HG03457 (cell line): ENCODE data around the gene VAPA.

ENCODE experiments used
- ATAC-seq: cut with Tn5 transposase; IDR thresholded peaks from one replicate; pipeline ENCODE4 v1.9.1; 2021; ENCODE audit warnings: moderate number of reproducible peaks; ENCODE audit not compliant: unreplicated experiment

Gene VAPA

DNA sequence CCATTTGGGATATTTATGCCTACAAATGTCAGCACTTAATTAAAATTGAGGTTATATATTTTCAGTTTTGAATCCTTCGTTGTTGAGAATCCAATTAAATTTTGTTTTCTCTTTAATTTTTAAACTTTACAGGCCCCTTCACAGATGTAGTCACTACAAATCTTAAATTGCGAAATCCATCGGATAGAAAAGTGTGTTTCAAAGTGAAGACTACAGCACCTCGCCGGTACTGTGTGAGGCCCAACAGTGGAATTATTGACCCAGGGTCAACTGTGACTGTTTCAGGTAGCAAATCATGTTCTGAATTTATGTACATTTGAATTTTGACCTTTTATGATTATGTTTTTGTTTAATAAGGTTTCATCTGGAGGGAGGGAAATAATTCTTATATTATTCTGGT is 17.9 kb downstream of the VAPA start:
- no peak for ATAC-seq

DNA sequence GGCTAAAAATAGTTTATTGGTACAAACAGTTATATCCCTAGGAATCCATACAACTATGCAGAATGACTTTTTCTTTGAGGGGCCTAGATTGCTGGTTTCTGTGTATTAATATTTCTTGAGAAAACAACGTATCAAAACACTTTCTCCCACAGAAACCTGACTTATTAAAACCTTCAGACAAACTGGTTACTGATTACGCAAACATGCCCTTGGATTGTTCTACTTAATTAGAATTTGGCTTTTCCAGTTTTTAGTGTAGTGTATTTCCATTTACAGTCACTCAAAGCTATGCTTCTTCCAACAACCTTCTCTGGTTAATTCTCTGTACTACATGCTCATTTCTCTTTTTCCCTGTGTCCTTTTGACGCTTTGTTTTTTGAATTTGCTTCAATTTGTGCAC is 20.0 kb downstream of the VAPA start:
- ATAC-seq, result no peak

- no peak for ATAC-seq
Measured at GRCh38 chr18:9934274-9934673, 20.5 kb downstream of the VAPA start.

- ATAC-seq, result no peak
Measured at GRCh38 chr18:9941103-9941502, 27.3 kb downstream of the VAPA start.

DNA sequence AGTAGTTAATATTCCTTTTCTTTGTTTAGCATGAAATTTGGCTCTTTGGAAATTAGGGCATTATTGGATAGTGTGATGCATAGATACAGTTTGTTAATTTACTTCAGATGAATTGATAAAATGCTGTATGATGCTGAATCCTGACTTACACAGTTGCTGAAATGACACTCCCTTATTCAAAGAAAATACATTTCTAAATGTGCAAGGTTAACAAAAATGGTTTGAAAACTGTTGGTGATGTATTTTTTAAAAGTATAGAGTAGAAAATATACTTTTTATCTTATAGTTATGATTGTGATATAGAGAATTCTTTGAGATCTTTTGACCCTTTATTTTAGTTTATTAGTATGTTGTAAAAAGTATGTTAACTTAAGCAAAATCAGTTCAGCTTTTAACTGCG is 27.8 kb downstream of the VAPA start:
- no peak for ATAC-seq

DNA sequence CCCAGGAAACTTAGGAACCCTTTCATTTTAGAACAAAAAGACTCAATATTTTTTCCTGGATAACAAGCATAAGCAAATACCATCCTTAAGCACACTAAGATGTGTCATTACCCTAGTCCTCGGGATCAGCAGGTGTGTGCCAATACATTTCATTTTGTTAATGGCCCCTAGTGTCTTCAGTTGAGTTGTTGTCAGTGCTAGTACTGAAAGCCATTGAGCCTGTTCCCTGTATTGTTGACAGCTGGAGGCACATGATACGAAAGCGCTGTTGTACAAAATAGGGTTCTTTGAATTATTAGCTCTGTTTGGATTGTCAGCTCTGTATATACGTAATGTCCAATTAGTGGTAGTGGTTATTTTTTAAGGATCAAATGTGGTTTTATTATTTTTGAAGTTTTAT is 29.5 kb downstream of the VAPA start:
- ATAC-seq, result no peak

DNA sequence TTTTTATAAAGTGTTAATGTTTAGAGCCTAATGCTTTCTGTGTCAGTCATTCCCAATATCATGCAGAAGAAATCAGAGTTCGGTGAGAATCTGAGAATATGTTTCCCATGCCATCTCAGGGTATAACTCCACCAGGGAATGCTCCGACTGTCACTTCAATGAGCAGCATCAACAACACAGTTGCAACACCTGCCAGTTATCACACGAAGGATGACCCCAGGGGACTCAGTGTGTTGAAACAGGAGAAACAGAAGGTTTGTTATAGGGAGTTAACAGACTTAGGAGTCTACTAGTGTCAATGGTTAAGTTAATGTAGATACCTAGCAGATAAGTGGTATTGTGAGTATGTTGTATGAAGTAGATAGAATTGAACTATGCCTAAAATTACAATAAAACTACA is 31.0 kb downstream of the VAPA start:
- ATAC-seq, result no peak

- no peak for ATAC-seq
Measured at GRCh38 chr18:9946831-9947230, 33.0 kb downstream of the VAPA start.

DNA sequence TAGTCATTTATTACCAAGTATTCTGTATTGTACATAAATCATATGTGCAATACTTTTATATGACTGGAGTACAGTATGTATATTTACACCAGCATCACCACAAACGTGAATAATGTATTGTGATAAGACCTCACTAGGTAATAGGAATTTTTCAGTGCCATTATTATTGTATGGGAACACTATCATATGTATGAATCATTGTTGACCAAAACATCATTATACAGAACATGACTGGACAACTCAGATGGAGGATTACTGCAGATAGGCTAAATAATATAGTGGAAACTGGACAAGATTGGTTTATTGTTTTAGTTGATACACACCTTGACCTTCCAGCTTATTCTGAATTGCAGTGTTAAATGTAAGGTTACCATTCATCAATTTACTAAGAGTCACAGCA is 33.4 kb downstream of the VAPA start:
- no peak for ATAC-seq

DNA sequence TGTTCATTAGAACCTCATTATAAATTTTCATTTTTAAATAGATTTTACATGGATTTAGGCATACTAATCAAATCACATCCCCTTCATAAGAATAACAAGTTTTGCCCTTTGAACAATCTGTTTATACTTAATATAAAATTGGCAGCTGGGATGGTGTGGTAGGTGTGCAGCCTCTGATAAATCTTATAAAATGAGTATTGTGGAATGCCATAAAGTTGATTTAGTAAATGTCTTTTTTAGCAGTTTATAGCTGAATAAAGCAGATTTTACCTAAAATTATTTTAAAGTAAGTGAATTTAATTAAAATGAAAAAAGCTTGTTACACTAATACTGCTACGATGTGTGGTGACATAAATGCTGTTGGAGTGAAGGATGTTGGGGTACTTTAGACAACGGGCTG is 35.5 kb downstream of the VAPA start:
- ATAC-seq, result no peak

GRCh38 chr18:9949861-9950260 is 36.0 kb downstream of the VAPA start:
- ATAC-seq, result no peak

GRCh38 chr18:9950289-9951016 is 36.6 kb downstream of the VAPA start:
- no peak for ATAC-seq

GRCh38 chr18:9951022-9951859 is 37.4 kb downstream of the VAPA start:
- no peak for ATAC-seq

DNA sequence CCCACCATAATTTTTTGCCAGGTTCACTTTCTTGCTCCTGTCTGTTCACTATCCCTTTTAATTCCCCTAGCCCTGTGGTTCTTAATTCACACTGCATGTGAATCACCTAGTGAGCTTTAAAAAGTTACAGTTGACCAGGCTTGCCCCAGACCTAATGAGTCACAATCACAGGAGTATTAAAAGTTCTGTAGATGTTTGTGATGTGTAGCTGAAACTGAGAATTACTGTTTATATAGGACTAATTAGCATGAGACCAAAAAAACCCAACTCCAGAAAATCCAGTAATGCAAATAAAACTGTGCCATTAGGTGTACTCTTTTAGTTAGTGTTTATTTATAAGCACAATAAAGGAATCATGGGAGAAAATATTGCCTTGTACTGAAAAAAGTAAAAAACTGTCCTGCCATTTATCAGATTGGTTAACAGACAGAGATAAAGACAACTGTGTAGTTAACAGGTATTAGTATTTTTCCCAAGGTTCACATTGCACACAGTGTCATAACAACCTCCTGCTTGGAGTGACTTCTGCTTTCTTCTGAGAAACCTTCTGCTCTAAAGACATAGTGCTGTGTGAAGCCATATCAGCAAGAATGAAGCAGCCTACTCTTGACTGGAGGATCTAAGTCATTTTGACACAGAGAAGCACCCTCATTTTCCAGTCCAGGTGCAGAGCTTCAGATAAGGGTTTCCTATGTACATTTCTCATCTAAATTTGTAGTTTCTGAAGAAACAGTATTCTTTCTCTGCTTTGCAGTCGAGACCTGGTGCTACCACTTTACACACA is 39.0 kb downstream of the VAPA start:
- no peak for ATAC-seq

DNA sequence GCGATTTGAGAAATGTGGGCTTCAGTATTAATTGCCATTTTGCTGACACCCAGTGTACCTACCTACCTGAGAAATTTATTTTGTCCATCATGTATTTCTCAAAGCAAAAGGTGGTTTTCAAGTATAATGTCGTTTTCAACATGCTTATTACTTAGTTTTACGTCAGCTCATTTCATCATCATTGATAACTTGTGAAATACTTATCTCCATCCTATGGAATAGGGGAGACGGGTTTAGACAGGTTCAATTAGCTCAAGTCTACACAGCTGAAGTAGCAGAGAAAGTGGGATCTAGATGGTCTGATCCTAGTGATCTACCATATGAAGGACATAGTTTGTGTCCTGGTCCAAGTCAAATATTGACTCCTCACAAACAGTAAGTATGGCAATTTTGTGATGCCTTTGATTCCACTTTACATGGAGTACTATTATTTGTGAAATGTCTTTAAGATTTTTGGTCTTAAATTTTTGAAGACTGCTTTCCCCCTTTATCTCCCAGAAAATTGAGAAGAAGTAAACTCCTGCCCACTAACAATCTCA is 45.1 kb downstream of the VAPA start:
- ATAC-seq, result no peak

- ATAC-seq, result no peak
Measured at GRCh38 chr18:9959564-9959963, 45.7 kb downstream of the VAPA start.

DNA sequence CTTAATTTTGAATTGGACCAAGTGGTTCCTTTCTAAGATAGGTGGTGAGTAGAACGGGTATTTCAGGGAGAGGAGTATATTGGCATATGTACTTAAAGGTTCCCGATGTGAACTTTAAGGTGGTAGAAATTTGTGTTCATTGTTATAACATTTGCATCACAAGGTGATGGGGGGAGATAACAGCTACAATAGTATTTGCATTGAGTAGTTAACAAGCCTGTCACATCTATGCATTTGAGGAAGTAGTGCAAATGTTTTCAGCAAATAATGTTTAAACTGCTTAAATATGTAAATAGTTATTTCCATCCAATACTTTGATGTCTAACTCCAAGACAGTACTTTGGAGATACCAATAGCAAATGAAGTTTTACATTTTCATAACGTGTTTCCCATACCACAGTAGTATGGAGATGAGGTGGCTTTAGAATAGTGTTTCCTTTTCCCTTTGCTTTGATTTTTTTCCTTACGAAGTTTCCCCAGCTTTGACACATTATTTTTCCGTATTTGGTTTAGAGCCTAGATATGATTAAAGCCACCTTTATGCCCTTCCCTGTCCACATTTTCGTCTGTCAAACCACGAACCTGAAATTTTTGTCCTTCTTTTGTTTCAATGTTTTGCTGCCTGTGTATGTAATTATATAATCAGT is 46.6 kb downstream of the VAPA start:
- ATAC-seq, result no peak

DNA sequence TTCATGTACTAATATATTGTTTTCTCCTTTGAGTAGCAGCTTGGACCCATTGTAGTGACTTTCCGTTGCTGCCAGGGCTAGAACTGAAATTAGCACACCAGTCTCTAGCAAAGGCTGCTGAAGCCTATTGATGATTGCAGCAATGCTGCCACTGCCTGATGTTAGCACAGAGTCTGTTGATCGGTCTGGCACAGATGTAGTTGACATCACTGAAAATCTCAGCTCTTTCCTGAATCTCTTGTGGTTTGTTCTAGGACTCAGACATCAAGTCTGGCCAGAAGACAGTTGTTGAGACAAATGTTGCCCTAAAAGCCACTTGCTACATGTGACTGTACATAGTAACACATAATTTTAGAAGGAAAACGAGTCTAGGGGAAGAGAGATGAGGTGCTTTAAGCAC is 47.2 kb downstream of the VAPA start:
- ATAC-seq, result no peak

GRCh38 chr18:9965711-9966624 is 52.2 kb downstream of the VAPA start:
- ATAC-seq, result no peak
